ENCODE data around the gene CINP.
"Not testable (repeated sequence)": the region's sequence is repeated elsewhere in the genome, so short reads cannot be mapped to it uniquely, and the experiment has no call there.

CINP gene

DNA sequence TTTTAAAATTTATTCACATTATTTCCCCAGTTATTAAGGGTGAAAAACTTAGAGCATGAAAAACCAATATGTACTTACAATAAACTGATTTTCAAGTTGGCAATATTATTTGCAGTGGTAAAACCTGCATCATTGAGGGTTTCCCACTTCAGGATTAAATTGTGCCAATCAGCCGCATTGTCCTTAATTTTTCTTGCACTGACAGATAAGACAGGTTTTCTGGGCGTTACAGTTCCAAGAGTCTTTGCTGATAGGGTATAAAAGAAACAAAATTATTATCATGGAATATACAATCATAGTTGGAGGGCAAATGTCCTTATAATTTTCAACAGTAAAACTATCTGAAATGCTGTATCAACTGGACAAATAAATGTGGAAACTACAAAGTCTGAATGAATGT lies 3.3 kb downstream of the CINP start:
- Histone ChIP-seq H3K4me3 (ENCODE audit: low read length) (no peak overlapping the region), H3K4me2 (ENCODE audit: low read length) (no peak overlapping the region), H3K27ac (ENCODE audit: low read length) (no peak overlapping the region), H3K4me1 (ENCODE audit: low read length) (peaks cover 13% of the 10 kb centered on the region), H3K9me3 (ENCODE audit: insufficient read depth, low read length) (no peaks in the 10 kb centered on the region), H4K20me1 (ENCODE audit: insufficient read depth, low read length) (no peaks in the 10 kb centered on the region), H3K36me3 (replicated peaks; ENCODE audit: low read depth, low read length) (peaks cover 23% of the 10 kb centered on the region), H3K79me2 (ENCODE audit: low read length) (peaks cover 12% of the 10 kb centered on the region), H2AFZ (ENCODE audit: low read depth, low read length) (no peak overlapping the region), H3K27me3 (ENCODE audit: low read depth, low read length) (no peaks in the 10 kb centered on the region), H3K9ac (ENCODE audit: low read length) (no peak overlapping the region)
- TF ChIP-seq, protein P1, sequence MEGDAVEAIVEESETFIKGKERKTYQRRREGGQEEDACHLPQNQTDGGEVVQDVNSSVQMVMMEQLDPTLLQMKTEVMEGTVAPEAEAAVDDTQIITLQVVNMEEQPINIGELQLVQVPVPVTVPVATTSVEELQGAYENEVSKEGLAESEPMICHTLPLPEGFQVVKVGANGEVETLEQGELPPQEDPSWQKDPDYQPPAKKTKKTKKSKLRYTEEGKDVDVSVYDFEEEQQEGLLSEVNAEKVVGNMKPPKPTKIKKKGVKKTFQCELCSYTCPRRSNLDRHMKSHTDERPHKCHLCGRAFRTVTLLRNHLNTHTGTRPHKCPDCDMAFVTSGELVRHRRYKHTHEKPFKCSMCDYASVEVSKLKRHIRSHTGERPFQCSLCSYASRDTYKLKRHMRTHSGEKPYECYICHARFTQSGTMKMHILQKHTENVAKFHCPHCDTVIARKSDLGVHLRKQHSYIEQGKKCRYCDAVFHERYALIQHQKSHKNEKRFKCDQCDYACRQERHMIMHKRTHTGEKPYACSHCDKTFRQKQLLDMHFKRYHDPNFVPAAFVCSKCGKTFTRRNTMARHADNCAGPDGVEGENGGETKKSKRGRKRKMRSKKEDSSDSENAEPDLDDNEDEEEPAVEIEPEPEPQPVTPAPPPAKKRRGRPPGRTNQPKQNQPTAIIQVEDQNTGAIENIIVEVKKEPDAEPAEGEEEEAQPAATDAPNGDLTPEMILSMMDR (IDR thresholded peaks at IDR 0.05; ENCODE audit: low read depth, low read length): no peak
- no peak for TF ChIP-seq EZH2phosphoT487 (IDR thresholded peaks at IDR 0.05; ENCODE audit: low read depth)

- H3K4me3 ChIP-seq (ENCODE audit: low read length): no peak overlapping the region
- no peaks in the 10 kb centered on the region for H3K4me1 ChIP-seq (ENCODE audit: low read length)
- TF ChIP-seq, protein P1 (IDR thresholded peaks at IDR 0.05; ENCODE audit: low read depth, low read length): no peak
- TF ChIP-seq EZH2phosphoT487 (IDR thresholded peaks at IDR 0.05; ENCODE audit: low read depth): no peak
- no peaks in the 10 kb centered on the region for H3K9me3 ChIP-seq (ENCODE audit: insufficient read depth, low read length)
- H3K27ac ChIP-seq (ENCODE audit: low read length): no peak overlapping the region
- H3K9ac ChIP-seq (ENCODE audit: low read length): no peak overlapping the region
- no peaks in the 10 kb centered on the region for H3K27me3 ChIP-seq (ENCODE audit: low read depth, low read length)
- no peak overlapping the region for H3K4me2 ChIP-seq (ENCODE audit: low read length)
- no peak overlapping the region for H2AFZ ChIP-seq (ENCODE audit: low read depth, low read length)
- H3K36me3 ChIP-seq (replicated peaks; ENCODE audit: low read depth, low read length): peaks cover 33% of the 10 kb centered on the region
- no peaks in the 10 kb centered on the region for H3K79me2 ChIP-seq (ENCODE audit: low read length)
- H4K20me1 ChIP-seq (ENCODE audit: insufficient read depth, low read length): no peaks in the 10 kb centered on the region
These were observed 6.4 kb downstream of the CINP start for GRCh38 chr14:102356280-102356679.

DNA sequence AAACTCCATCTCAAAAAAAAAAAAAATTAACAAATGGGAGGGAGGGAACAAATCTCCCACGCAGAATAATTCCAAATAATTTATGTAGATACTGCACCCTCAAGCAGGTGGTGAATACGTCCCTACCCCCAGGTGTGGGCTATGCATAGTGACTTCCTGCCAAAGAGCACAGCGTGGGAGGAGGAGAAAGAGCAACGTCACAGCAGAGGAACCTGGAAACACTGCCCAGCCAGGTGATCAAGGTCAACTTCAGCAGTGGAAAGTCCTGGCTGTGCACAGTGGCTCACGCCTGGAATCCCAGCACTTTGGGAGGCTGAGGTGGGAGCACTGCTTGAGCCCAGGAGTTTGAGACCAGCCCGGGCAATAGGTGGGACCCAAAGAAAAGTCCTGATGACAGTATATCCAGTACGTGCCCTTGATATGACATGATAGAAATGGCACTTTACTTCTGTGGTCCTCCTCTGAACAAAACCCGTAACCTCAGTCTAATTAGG lies 9.5 kb downstream of the CINP start:
- no peaks in the 10 kb centered on the region for H3K4me1 ChIP-seq (ENCODE audit: low read length)
- H3K9me3 ChIP-seq (ENCODE audit: insufficient read depth, low read length): no peaks in the 10 kb centered on the region
- H3K27me3 ChIP-seq (ENCODE audit: low read depth, low read length): no peaks in the 10 kb centered on the region
- H3K79me2 ChIP-seq (ENCODE audit: low read length): no peaks in the 10 kb centered on the region
- H4K20me1 ChIP-seq (ENCODE audit: insufficient read depth, low read length): no peaks in the 10 kb centered on the region
- no peak overlapping the region for H3K4me3 ChIP-seq (ENCODE audit: low read length)
- no peak overlapping the region for H3K27ac ChIP-seq (ENCODE audit: low read length)
- H3K4me2 ChIP-seq (ENCODE audit: low read length): no peak overlapping the region
- H3K9ac ChIP-seq (ENCODE audit: low read length): no peak overlapping the region
- peaks cover 56% of the 10 kb centered on the region for H3K36me3 ChIP-seq (replicated peaks; ENCODE audit: low read depth, low read length)
- TF ChIP-seq EZH2phosphoT487 (IDR thresholded peaks at IDR 0.05; ENCODE audit: low read depth): no peak
- no peak overlapping the region for H2AFZ ChIP-seq (ENCODE audit: low read depth, low read length)

DNA sequence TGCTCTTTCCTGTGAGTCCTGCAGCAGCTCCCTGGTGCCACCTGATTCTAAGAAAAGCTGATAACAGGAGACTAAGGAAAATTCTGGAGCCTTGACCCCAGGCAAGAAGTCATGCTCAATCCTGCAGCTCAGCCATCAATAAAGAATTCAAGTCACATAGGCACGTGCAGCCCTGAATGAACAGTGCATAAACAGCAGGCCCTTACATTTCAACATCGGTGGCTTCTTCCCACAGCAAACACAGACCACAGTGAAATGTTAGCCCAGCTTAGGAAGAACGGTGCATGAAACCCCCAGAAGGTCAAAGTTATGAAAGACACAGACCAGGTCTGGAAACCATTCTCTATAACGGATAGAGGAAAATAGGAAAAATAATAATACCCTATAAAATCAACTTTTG lies 10.5 kb downstream of the CINP start:
- Histone ChIP-seq H3K36me3 (replicated peaks; ENCODE audit: low read depth, low read length) (peaks cover 52% of the 10 kb centered on the region), H3K4me1 (ENCODE audit: low read length) (no peaks in the 10 kb centered on the region), H4K20me1 (ENCODE audit: insufficient read depth, low read length) (no peaks in the 10 kb centered on the region), H3K4me2 (ENCODE audit: low read length) (no peak overlapping the region), H3K27ac (ENCODE audit: low read length) (no peak overlapping the region), H3K9me3 (ENCODE audit: insufficient read depth, low read length) (no peaks in the 10 kb centered on the region), H3K4me3 (ENCODE audit: low read length) (no peak overlapping the region), H3K79me2 (ENCODE audit: low read length) (no peaks in the 10 kb centered on the region), H3K27me3 (ENCODE audit: low read depth, low read length) (no peaks in the 10 kb centered on the region), H2AFZ (ENCODE audit: low read depth, low read length) (no peak overlapping the region), H3K9ac (ENCODE audit: low read length) (no peak overlapping the region)
- TF ChIP-seq EZH2phosphoT487 (IDR thresholded peaks at IDR 0.05; ENCODE audit: low read depth): no peak
- TF ChIP-seq, protein P1 (IDR thresholded peaks at IDR 0.05; ENCODE audit: low read depth, low read length): no peak

DNA sequence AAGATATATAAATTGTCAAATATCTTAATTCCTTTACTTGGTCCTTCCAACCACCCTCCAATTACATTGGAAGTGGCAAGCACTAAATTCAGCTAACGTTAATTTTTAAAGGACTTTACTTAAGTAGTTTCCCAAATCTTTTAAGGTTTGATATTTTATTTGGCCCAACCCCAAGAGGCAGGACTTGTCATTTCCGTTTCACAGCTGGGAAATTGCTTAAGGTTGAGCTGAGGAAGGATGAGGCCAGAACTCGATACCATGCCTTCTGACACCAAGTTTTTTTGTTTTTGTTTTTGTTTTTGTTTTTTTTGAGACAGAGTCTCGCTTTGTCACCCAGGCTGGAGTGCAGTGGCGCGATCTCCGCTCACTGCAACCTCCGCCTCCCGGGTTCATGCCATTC lies 11.1 kb downstream of the CINP start:
- H3K36me3 ChIP-seq (replicated peaks; ENCODE audit: low read depth, low read length): peaks cover 49% of the 10 kb centered on the region
- H3K27me3 ChIP-seq (ENCODE audit: low read depth, low read length); H3K4me2 ChIP-seq (ENCODE audit: low read length); H2AFZ ChIP-seq (ENCODE audit: low read depth, low read length); H3K27ac ChIP-seq (ENCODE audit: low read length); H3K9me3 ChIP-seq (ENCODE audit: insufficient read depth, low read length); H4K20me1 ChIP-seq (ENCODE audit: insufficient read depth, low read length); H3K79me2 ChIP-seq (ENCODE audit: low read length); H3K4me1 ChIP-seq (ENCODE audit: low read length); H3K4me3 ChIP-seq (ENCODE audit: low read length); H3K9ac ChIP-seq (ENCODE audit: low read length): not testable (repeated sequence)

Measured in OCI-LY3 (cell line).